ENCODE results near the gene AMMECR1L. TPM values are rescaled to one million over a fixed set of nuclear protein-coding genes. Genes with fewer than 3 reads are reported as not detected.
"Not testable (repeated sequence)": the region's sequence is repeated elsewhere in the genome, so short reads cannot be mapped to it uniquely, and the experiment has no call there.

AMMECR1L gene
- total RNA-seq, 1 donor from 2014 or later = 29.7 TPM

- no peak for TF ChIP-seq CTCF (IDR thresholded peaks at IDR 0.05; ENCODE audit: insufficient read depth, low read length, poor library complexity, severe bottlenecking)
- DNase-seq (ENCODE audit: low read depth) = no peak
- Histone ChIP-seq H3K4me3 (ENCODE audit: low read depth, low read length) (no peak overlapping the region), H3K36me3 (ENCODE audit: control insufficient read depth, insufficient read depth, low read length) (no peaks in the 10 kb centered on the region), H3K27me3 (ENCODE audit: control insufficient read depth, insufficient read depth, low read length) (no peaks in the 10 kb centered on the region)
These were observed 28.2 kb upstream of the AMMECR1L start for GRCh38 chr2:127913808-127914457.

- no peak overlapping the region for H3K4me3 ChIP-seq (ENCODE audit: low read depth, low read length)
- H3K36me3 ChIP-seq (ENCODE audit: control insufficient read depth, insufficient read depth, low read length) = no peaks in the 10 kb centered on the region
- DNase-seq (ENCODE audit: low read depth) = no peak
- TF ChIP-seq CTCF (IDR thresholded peaks at IDR 0.05; ENCODE audit: insufficient read depth, low read length, poor library complexity, severe bottlenecking) = no peak
- H3K27me3 ChIP-seq (ENCODE audit: control insufficient read depth, insufficient read depth, low read length) = no peaks in the 10 kb centered on the region
These were observed 26.0 kb upstream of the AMMECR1L start for GRCh38 chr2:127911737-127912136.

- no peak for TF ChIP-seq CTCF (IDR thresholded peaks at IDR 0.05; ENCODE audit: insufficient read depth, low read length, poor library complexity, severe bottlenecking)
- no peak overlapping the region for H3K4me3 ChIP-seq (ENCODE audit: low read depth, low read length)
- DNase-seq (ENCODE audit: low read depth) = no peak
- H3K27me3 ChIP-seq (ENCODE audit: control insufficient read depth, insufficient read depth, low read length) = no peaks in the 10 kb centered on the region
- H3K36me3 ChIP-seq (ENCODE audit: control insufficient read depth, insufficient read depth, low read length) = no peaks in the 10 kb centered on the region
These were observed 24.7 kb upstream of the AMMECR1L start for GRCh38 chr2:127910415-127910814.

- no peak for DNase-seq (ENCODE audit: low read depth)
- no peak overlapping the region for H3K4me3 ChIP-seq (ENCODE audit: low read depth, low read length)
These were observed 23.3 kb upstream of the AMMECR1L start for GRCh38 chr2:127909019-127909418.

GRCh38 chr2:127907733-127908400 is 22.1 kb upstream of the AMMECR1L start:
- DNase-seq (ENCODE audit: low read depth); H3K27me3 ChIP-seq (ENCODE audit: control insufficient read depth, insufficient read depth, low read length); H3K36me3 ChIP-seq (ENCODE audit: control insufficient read depth, insufficient read depth, low read length); H3K4me3 ChIP-seq (ENCODE audit: low read depth, low read length): not testable (repeated sequence)

More at GRCh38 chr2:127909019-127909418, 23.3 kb upstream of the AMMECR1L start:
- TF ChIP-seq CTCF (IDR thresholded peaks at IDR 0.05; ENCODE audit: insufficient read depth, low read length, poor library complexity, severe bottlenecking) = no peak
- H3K36me3 ChIP-seq (ENCODE audit: control insufficient read depth, insufficient read depth, low read length) = no peaks in the 10 kb centered on the region
- no peaks in the 10 kb centered on the region for H3K27me3 ChIP-seq (ENCODE audit: control insufficient read depth, insufficient read depth, low read length)

- TF ChIP-seq CTCF (IDR thresholded peaks at IDR 0.05; ENCODE audit: insufficient read depth, low read length, poor library complexity, severe bottlenecking) = no peak
- DNase-seq (ENCODE audit: low read depth) = no peak
- no peaks in the 10 kb centered on the region for H3K36me3 ChIP-seq (ENCODE audit: control insufficient read depth, insufficient read depth, low read length)
These were observed 20.6 kb upstream of the AMMECR1L start for GRCh38 chr2:127906206-127906926.

More at GRCh38 chr2:127906206-127906926, 20.6 kb upstream of the AMMECR1L start:
- Histone ChIP-seq H3K4me3 (ENCODE audit: low read depth, low read length) (no peak overlapping the region), H3K27me3 (ENCODE audit: control insufficient read depth, insufficient read depth, low read length) (no peaks in the 10 kb centered on the region)
